Urothelium cell line (cell line): Measurements from ENCODE around the gene SACS.
"Not testable (repeated sequence)": the region's sequence is repeated elsewhere in the genome, so short reads cannot be mapped to it uniquely, and the experiment has no call there.

Source experiments
- DNase-seq: peaks from one replicate; pipeline ENCODE4 v3.0.0; 2011; ENCODE audit warnings: low spot score, mixed read lengths
- FAIRE-seq: peaks from 2 replicates; lab custom pipeline; 2011; peaks lifted over from hg19 to GRCh38; lab: Jason Lieb, UNC

Gene SACS

GRCh38 chr13:23455401-23456185 is 22.1 kb upstream of the SACS start:
- FAIRE-seq, result no peak
- DNase-seq, result no peak

DNA sequence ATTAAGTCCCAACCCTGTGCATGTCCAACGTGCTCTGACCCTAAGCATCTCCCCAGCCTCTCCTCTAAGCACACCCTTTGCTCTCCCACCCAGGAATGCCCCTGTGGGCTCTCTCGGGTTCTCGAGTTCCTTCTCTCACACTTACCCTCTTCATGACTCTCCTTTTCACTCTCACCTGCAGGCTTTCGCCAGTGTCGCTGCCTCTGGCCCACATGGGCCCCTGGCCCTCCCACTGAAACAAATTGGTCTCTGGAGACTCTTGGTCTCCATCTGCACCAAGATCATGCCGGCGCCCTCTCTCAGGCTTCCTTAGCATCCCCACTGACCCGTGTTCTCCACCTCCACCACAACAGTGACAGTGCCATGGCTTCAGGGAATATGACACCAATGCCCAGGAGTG is 19.6 kb upstream of the SACS start:
- FAIRE-seq, result no peak
- DNase-seq, result no peak

- FAIRE-seq, result no peak
These were observed 17.0 kb upstream of the SACS start for GRCh38 chr13:23450340-23451046.

GRCh38 chr13:23449398-23450162 is 16.1 kb upstream of the SACS start:
- FAIRE-seq (no peak), DNase-seq (no peak)

More at GRCh38 chr13:23450340-23451046, 17.0 kb upstream of the SACS start:
- DNase-seq, result no peak

- no peak for DNase-seq
- no peak for FAIRE-seq
These were observed 14.4 kb upstream of the SACS start for GRCh38 chr13:23447927-23448326.

DNA sequence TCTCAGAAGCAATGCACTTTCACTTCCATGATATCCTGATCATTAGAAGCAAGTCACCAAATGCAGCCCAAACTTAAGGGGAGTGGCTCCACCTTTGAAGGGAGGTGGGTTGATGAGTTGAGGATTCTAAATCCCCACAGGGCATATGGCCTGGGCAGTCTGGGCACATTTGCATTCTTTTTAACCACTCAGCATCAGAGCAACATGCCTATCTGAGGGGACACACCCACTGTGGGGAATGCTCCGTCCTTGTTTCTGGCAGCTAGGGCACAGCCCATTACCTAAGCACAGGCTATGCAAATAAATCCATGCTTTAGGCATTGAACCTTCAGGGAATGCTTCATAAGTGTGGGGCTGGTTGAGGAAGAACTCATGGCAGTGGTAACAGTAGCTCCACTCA is 12.3 kb upstream of the SACS start:
- DNase-seq (no peak), FAIRE-seq (no peak)

GRCh38 chr13:23443878-23444277 is 10.4 kb upstream of the SACS start:
- FAIRE-seq, result no peak
- DNase-seq, result no peak

- DNase-seq (no peak), FAIRE-seq (no peak)
These were observed 9.6 kb upstream of the SACS start for GRCh38 chr13:23443110-23443509.

GRCh38 chr13:23440821-23441618 is 7.5 kb upstream of the SACS start:
- FAIRE-seq, result no peak

DNA sequence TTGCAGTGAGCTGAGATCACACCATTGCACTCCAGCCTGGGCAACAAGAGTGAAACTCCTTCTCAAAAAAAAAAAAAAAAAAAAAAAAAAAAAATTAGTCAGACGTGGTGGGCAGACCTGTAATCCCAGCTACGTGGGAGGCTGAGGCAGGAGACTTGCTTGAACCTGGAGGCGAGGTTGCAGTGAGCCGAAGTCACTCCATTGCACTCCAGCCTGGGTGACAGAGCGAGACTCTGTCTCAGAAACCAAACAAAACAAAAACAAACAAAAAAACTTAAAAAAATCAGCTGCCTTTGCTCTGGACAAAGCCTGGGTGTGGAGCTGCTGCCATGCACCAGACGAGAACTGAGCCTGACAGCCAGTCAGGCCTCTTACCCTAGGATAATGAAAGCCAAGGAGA is 6.8 kb upstream of the SACS start:
- not testable (repeated sequence) for DNase-seq, FAIRE-seq

More at GRCh38 chr13:23440821-23441618, 7.5 kb upstream of the SACS start:
- DNase-seq, result no peak

DNA sequence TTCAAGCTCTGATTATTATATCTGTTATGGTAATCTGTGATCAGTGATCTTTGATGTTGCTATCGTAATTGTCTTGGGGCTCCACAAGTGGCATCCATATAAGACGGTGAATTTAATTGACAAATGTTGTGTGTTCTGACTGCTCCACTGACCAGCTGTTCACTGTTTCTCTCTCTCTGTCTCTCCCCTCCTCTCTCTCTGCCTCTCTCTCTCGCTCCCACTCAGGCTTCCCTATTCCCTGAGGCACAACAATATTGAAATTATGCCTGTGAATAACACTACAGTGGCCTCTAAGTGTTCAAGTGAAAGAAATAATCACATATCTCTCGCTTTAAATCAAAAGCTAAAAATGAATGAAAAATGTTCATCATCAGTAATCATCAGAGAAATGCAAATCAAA is 4.4 kb upstream of the SACS start:
- FAIRE-seq (no peak), DNase-seq (no peak)

DNA sequence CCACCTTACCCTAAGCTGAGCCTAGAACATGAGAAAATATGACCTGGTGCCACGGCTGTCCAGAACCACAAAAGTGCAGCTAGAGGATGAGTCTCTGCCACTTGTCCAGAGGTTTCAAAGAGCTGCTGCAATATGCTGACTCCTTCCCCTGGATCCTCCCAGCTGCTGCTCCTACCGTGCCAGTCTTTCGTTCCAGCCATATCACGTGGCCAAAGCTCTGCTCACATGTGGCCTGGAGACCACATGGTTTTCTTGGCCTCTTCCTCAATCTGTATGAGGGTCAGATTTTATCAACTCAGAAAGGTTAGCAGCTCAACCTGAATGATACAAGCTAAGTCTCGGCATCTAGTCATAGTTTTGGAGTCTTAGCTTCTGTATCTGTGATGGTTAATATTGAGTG is 3.2 kb upstream of the SACS start:
- DNase-seq (no peak), FAIRE-seq (no peak)

GRCh38 chr13:23434491-23434890 is 989 bp upstream of the SACS start:
- DNase-seq (no peak), FAIRE-seq (no peak)

GRCh38 chr13:23432626-23433025 is 876 bp downstream of the SACS start:
- FAIRE-seq (no peak), DNase-seq (no peak)

- no peak for FAIRE-seq
- no peak for DNase-seq
These were observed 2.8 kb downstream of the SACS start for GRCh38 chr13:23430664-23431063.

- DNase-seq (no peak), FAIRE-seq (no peak)
These were observed 5.5 kb downstream of the SACS start for GRCh38 chr13:23427881-23428528.

- peak; percentile 51 for DNase-seq
- FAIRE-seq, result no peak
These were observed 6.1 kb downstream of the SACS start for GRCh38 chr13:23427342-23427843.

GRCh38 chr13:23421596-23421995 is 11.9 kb downstream of the SACS start:
- DNase-seq, result no peak

DNA sequence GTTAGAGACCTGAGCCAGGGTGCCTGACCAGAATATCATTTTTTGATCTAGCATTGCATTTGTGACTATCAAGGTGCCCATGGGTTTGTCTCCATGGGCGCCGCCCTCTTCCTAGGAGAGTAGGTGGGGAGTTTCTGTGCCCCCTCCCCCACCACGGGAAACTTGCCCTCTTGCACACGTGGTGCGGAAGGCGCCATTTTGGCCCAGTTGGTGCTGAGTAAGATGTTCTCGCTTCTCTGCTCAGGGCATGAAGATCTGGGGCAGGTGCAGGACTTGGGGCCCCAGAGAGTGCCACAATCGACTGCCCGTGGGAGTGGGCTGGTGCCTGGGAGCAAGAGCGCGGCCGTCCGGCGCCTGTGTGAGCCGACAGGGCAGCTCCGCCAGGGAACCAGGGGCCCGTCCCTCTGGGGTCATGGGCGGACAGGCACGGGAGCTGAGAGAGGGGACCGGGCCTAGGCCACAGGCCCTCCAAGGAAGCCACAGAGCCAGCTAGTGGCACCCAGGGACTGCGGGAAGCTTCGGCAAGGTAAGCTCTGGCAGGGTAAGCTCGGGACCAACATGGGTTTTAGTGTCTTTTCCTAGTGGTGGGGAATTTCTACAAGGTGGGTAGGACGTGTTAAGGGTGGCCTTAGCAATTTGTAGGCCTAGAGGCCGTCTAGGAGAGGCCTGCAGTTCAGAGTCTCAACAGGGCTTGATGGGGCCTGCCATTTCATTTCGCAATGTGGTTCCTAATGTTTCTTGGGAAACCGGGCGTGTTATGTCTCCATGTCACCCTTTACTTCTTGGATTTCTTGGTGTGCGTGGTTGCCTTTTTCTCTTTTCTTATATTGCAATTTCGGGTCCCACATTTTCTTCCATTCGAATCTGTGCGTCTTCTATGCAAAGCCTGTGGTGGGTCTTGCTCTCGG is 14.5 kb downstream of the SACS start:
- DNase-seq (no peak), FAIRE-seq (no peak)

More at GRCh38 chr13:23421596-23421995, 11.9 kb downstream of the SACS start:
- no peak for FAIRE-seq
